ENCODE results near the gene FLNB.
A peak's percentile ranks its signal among the peaks of the same experiment; 100 is the strongest.

The FLNB gene

DNA sequence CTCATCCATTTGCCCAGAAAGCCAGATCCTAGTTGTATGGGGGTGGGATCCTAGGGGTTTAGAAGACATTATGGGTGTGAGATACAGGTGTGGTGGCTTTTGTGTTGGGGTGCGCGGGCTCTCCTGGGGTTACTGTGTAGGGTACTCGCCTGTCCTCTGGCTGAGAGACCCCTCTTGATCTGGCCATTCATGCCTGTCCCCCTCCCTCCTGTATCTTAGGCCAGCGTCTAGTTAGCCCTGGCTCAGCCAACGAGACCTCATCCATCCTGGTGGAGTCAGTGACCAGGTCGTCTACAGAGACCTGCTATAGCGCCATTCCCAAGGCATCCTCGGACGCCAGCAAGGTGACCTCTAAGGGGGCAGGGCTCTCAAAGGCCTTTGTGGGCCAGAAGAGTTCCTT is 161.1 kb downstream of the FLNB start:
- no peak for DNase-seq

DNA sequence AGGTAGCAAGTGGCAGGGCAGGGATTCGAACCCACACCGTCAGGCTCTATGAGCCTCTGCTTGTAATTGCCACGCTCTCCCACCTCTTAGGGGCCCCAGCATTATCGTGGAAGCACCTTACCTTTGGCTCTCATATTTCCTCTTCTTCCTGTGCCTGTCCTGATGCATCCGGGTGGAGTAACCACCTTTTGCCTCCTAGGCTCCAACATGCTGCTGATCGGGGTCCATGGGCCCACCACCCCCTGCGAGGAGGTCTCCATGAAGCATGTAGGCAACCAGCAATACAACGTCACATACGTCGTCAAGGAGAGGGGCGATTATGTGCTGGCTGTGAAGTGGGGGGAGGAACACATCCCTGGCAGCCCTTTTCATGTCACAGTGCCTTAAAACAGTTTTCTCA is 162.2 kb downstream of the FLNB start:
- no peak for DNase-seq

DNA sequence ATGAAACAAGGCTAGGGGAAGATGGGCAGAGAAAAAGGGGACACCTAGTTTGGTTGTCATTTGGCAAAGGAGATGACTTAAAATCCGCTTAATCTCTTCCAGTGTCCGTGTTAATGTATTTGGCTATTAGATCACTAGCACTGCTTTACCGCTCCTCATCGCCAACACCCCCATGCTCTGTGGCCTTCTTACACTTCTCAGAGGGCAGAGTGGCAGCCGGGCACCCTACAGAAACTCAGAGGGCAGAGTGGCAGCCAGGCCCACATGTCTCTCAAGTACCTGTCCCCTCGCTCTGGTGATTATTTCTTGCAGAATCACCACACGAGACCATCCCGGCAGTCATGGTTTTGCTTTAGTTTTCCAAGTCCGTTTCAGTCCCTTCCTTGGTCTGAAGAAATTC is 162.9 kb downstream of the FLNB start:
- no peak for DNase-seq

DNA sequence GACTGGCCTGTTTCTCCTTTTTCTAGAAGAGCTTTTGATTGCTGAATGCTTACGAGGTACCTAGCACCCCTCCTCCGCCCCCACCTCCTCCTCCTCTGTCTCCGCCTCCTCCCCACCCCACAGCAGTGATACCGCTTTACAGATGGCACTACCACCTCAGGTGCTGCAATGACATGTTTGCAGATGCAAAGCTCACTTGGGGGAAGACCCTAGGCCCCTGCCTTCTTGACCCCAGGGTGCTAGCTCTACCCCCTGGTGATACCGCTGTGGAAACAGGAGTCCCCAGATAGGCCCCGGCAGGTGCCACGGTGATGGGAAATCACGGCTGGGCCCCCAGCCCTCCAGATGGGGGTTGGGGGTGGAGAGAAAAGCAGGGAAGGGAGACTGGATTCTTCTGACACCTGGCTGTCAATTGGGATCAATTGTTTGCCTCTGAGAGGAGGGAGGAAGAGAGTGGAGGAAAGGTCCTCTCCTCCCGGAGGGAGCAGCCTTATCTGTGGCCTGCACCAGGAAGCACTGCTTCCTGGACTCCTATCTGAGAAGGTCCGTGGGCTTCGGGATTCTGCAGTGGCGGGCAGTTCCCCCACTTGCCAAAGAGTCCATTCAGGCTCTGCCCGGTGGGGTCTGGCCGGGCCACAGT is 164.9 kb downstream of the FLNB start:
- no peak for DNase-seq

DNA sequence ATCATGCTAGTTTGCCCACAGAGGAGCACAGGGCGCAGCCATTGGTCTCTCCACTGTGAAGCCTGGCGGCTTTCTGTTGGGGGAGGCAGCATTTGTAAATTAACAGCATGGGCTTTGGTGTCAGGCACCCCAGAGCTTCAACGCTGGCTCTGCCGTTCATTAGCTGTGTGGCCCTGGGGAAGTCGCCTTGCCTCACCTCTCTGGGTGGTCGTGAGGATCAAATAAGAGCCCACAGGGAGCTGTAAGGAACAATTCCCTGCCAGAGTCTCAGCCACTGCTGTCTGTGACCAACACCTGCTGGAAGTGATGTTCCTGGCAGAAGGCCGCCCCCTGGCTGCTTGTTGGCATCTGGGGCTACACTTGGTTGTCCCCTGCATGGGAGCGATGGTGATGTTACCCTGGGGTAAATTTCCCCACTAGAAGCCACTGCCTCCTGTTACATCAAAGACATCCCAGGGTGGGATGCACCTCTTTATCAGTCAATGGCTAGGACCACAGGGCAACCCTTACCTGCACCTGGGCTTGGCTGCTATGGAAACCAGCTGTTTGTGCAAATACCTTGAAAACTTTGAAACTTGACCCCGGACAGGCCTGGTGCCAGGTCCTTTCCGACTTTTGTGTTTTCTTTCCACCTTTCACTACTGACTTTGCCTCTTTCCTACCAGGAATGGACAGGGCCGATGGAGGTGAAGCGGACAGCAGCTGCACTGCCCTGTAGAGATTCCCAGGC is 165.6 kb downstream of the FLNB start:
- DNase-seq = no peak

DNA sequence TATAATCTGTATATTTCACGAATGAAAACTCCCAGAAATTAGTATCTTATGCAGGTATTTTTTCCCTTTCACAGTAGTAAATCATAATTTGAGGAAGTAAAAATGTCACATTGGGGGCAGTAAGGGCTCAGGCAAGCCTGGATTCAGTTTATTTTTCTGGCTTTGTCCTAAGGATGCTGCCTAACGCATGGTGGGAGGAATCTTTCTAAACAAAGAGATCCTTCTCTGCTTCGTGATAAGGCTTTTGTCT is 166.9 kb downstream of the FLNB start:
- no peak for DNase-seq

DNA sequence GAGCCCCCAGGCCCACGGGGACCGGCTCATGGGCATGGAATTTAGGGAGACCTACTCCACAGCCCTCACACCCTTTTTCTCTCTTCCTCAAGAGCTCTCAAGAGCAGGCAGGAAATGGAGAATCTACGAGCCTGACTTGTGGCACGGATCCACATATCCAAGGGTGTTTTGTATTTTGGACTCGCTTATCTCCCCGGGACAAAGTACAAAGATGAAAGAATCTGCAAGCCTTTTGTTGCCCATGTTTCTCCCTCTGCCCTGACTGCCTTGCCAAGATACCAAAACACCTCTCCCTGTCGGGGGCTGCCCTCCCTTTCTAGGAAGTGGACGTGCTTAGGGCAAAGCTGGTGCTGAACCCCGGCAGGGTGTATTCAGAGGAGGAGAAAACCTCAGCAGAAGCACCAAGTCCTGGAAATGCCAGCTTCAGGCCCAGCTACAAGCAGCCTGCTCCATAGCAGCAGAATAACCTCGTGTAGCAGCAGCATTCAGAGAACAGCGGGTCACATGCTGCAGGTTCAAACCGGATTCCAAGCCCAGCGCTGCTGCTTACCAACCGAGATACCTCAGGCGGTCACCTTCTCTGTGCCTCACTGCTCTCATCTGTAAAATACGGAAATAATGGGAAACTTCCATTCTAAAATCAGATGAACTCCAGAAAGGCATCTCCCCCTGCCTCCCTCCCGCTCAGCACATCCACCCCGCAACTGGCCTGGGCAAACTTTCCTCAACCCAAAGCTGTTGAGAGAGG is 167.4 kb downstream of the FLNB start:
- DNase-seq = no peak

DNA sequence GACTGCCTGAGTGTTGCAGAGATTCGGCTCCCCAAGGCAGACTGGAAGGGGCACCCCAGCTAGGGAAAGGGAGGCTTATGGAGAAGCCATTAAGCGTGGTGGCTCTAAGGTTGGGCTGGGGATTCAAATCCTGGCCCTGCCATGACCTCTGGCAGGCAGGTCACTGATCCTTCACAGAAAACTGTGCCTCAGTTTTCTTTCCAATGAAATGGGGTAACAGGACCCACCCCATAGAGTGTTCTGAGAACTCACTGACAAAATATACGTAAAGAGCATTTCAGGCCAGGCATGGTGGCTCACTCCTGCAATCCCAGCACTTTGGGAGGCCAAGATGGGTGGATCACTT is 167.9 kb downstream of the FLNB start:
- no peak for DNase-seq

DNA sequence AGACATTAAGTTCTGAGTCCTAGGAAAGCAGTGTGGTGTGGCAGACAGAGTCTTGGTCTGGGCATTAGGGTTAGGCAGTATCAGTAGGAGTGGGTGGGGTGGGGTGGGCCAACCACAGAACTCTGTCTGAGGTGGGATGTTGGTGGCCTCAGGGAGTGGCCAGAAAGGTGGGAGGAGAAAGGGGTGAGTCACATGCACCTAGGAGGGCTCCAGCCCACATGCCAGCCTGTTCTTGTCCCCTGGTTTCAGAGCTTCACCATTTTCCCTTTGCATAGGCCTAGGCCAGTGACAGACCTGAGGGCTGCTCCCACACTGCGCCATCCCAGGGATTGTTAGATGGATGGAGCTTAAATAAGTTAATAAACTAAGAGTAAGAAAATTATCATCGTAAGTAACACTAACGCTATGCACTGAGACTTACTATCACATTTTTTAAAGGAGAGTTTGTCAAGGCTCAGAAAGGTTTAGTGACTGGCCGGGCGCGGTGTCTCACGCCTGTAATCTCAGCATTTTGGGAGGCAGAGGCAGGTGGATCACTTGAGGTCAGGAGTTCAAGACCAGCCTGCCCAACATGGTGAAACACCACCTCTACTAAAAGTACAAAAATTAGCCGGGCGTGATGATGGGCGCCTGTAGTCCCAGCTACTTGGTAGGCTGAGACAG is 168.7 kb downstream of the FLNB start:
- DNase-seq = no peak

DNA sequence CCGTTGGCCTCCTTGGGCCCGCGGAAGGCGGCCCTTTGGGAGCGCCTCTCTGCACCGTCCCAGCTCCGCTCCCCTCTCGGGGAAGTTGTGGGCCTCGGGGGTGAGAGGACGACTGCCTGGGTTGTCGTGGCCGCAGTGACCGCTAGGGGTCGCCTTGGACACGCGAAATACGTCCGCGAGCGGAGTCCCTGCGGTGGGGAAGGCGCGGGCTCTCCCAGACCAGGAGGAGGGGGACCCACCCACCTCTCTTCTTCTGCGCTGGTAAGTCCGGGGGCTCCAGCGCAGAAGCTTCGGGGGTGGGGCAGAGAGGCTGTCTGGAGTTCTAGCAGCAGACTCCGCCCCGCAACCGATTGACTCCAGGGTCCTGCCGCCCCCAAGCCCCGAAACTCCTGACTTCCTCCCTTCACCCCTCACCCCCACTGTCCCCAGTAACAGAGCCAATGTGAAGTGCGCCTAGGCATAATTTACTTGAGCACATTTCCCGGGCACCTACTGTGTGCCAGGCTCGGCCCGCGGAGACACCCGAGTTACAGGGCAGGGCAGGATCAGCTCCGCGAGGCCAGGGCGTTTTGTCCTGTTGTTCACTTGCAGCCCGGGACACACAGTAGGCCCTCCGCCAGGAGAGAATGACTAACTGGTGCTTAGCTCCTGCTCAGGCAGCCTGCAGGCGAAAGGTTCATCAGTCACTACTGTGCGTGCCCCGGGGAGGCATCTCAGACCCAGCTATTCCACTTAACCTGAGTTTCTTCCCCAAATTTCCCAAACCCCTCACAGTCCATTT is 169.7 kb downstream of the FLNB start:
- DNase-seq = peak; percentile 80

DNA sequence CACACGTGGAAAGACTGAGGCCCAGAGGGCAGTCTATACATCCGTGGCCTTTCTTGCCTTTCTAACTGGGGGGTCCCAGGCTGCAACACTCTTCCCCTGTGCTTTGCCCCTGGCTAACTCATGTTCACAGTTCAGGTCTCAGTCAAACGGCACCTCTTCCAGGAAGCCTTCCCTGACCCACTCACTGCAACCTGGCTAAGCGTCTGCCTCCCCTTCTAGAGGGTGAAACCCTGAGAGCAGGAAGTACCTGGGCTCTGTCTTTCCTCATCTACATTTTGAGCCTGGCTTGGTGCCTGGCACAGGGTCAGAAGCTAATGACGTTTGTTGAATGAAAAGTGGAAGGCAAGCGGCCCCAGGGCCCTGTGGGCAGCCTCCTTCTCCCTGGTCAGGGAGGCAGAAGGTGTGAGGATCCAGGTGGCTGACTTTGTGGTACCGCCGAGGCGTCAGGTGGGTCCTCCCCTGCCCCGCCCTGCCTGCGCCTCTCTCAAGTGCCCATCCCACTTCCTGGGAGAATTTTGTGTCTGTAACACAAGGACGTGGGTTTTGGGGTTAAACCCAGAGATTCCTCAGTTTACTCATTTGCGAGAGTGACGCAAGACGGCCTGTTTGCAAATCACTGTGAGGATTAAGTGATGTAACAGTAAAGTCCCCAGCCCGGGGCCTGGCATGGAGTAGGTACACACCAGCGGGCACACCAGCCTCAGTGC is 170.5 kb downstream of the FLNB start:
- no peak for DNase-seq

DNA sequence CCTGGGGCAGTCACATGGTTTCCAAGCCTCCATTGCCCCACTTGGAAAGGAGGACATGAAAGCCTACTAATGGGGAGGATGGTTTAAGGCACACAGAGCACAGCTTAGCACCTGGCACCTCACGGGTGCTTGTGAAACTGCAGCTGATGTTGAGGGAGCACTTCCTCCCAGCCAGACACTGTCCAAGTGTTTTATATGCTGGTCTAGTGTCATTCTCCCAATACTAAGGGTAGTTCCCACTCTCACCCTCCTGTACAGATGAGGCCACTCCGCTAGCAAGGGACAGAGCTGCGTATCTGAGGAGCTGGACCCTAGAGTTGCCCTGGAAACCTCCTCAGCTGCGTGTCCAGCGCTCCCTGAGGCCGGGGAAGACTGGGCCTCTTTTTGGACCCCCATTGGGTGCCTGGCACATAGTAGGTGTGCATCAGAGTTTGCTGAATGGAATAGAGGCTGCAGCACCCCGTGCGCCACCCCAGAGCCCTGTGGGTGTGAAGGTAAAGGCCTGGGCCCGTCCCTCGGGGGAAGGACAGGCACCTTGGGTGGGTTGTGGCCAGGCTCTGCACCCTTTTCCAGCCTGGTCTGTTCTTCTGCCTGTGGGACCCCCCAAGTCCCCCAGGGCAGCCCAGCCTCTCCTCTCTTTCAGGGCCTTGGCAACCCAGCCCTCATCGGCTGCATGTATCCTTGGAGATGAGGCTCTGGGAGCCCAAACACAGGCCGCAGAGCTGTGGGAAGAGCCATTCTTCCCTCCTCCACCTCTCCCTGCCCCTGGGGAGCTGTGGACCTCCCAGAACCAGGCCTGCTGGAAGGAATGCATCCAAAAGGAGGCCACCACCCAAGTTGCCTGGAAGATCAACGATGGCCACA is 171.2 kb downstream of the FLNB start:
- no peak for DNase-seq

DNA sequence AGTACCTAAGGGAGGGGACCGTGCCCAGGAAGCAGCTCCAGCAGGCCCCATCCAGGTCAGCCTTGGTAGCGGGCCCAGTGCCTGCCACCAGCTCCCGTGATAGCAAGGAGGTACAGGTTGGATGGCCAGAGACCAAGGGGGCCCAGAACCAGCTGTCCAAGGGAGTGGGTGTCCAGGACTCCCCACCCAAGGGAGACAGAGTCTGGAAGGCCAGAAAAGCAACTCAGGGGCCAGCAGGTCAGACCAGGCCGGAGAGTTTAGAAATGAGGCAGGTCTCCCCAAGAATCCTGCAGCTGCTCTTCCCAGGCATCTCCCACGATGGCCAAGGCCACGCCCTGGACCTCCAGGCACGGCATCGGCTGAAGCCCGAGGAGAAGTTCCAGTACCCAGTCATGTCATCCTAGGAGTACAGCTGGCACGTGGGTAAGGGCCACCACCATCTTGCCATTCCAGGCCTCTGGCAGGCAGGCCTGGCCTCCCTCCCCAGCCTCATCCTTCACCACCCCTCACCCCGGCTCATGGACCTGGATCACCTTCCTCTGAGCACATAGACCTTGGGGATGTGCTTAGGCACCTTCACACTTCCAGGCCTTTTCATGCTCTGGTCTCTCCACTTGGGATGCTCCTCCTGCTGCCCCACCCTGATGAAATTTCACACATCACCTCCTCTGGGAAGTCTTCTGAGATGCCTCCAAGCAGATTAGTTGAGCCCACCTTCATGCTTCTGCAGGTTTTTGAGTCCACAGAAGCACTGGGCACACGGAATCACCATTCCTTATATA is 172.1 kb downstream of the FLNB start:
- DNase-seq = no peak

DNA sequence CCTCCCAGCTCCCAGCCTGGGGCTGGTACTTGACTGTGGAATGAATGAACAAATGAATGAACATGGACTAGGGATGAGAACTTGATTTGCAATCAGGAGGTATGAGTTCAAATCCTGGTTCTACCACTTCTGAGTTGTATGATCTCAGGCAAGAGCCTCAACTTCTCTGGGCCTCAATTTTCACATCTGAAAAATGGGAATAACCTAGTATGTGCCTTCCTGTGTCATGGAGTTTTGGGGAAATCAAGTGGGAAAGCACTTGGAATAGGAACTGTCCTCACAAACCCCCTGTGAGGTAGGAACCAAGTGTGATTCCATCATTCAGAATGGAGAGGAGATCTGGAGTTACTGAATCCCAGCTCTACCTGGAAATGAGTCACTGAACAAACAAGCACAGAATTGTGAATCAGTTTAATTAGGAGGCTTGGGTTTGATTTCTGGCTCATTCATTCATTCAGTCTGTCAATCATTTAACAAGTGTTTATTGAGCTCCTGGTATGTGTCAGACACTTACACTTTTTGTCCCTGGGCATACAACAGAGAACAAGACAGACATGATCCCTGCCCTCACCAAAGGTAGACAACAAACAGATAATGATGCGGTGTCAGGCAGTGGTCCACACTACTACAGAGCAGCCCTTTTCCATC is 172.8 kb downstream of the FLNB start:
- DNase-seq = no peak

DNA sequence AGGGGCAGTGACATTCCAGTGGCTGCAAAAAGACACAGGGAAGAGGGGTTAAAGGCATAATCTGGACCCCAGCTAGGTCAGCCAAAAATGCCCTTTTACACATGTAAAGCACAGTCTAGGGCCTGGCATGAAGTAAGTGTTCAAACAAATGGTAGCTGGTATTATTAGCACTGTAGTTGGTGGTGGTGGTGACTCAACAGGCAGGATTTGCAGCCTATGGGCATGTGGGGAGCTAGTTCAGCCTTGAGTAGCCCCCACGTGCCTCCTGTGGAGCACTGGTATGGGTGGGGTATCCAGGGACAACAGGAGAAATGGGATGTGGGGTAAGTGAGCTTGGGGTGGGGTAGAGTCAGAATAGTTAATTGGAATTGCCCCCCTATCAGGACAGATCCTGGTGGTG is 175.0 kb downstream of the FLNB start:
- no peak for DNase-seq

DNA sequence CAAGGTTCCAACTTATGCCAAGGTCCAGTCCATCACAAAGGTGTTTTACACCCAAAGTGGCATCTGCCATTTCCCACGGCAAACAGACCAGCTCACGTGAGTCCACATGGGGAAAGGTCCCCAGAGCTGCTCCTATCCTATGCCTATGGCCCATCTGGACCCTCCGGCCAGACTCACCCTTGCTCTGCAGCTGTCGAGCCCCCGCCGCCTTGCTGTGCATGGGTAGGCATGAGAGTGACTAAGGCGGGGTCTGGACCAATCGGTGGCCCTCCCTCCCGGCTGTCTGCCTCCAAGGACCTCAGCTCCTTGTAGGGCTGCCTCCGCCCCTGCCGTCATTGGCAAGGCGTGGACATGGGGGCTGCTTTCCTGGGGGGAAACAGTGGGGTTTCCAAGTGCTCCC is 175.7 kb downstream of the FLNB start:
- no peak for DNase-seq

DNA sequence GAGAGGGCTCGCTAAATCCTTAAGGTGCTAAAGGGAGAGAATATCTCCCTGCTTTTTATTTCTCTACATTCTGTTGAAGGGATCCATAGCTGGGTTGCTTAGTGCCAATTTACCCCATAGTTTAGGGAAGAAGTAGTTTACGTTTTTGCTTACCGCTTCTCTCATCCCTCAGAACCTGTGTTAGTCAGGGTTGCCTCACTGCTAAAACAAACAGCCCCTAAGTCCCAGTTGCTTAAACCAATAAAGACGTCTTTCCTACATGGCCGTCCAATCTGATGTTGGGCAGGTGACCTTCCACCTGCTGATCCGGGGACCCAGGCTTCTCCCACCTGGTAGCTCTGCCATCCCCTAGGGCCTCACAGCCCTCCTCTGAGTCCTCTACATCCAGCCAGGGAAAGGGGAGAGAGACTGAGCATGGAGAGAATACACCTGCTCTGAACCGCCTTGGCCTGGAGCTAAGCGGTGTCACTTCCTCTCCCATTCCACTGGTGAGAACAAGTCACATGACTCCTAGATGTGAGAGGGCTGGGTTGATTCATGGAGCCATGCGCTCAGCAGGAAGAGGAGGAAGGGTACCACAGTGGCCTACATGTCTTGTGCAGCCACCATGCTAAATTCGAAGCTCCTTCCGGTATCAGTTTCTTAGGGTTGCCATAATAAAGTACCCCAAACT is 176.2 kb downstream of the FLNB start:
- DNase-seq = no peak

DNA sequence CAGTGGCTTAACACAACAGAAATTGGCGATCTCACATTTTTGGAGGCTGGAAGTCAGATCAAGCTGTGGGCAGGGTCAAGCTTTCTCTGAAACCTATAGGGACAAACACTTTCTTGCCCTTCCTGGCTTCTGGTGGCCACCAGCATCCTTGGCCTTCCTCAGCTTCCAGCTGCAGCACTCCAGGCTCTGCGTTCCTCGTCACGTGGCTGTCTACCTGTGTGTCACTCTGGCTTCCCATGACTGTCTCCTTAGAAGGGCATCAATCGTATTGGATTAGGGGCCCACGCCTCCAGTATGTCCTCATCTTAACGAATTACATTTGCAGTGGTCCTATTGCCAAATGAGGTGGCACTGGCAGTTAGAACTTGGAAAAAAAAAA is 176.7 kb downstream of the FLNB start:
- DNase-seq = no peak

DNA sequence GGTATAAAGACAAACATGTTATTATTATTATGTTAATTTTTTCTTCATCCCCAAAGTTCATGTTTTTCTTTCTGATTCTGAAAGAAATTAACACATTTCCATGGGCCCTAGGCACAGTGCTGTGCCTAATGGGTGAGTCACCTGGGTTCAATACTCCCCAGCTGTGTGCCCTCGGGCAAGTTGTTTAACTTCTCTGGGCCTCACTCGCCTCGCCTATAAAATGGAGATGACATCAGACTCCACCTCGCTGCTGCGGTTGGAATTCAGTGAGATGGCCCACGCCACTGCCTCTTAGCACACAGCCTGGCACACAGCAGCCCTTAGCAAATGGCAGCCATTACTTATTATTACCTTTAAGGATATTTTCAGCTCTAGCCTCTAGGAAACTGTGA is 179.9 kb downstream of the FLNB start:
- DNase-seq = no peak

All from stimulated activated naive CD4-positive, alpha-beta T cell treated with Interleukin-2 at 50 U/mL for 16 hours (primary cell).